Mesenchymal stem cell (in vitro differentiated cells and primary cell): ENCODE results near the gene HEXIM1.

Source experiments
- DNase-seq: peaks from one replicate; pipeline ENCODE4 v3.0.0-alpha.2; 2013
- H2AFZ ChIP-seq: one replicate; pipeline ENCODE4 v1.6.1; 2013; ENCODE audit warnings: low read depth, mild to moderate bottlenecking, control low read depth, inconsistent platforms, low read length, moderate library complexity
- H2AK5ac ChIP-seq: 2 replicates; pipeline ENCODE4 v1.6.1; 2013; ENCODE audit warnings: low read length, moderate library complexity, mild to moderate bottlenecking, inconsistent platforms; ENCODE audit not compliant: severe bottlenecking
- H2BK120ac ChIP-seq: one replicate; pipeline ENCODE4 v1.6.1; 2013; ENCODE audit warnings: low read depth, mild to moderate bottlenecking, inconsistent platforms, low read length, moderate library complexity
- H2BK12ac ChIP-seq, 2 experiments: one replicate each; pipeline ENCODE4 v1.6.1; 2013; ENCODE audit warnings: inconsistent platforms in 2 of 2, low read length in 2 of 2, mild to moderate bottlenecking in 2 of 2, moderate library complexity in 2 of 2, control low read depth in 1 of 2
- H2BK15ac ChIP-seq: one replicate; pipeline ENCODE4 v1.6.1; 2013; ENCODE audit warnings: mild to moderate bottlenecking, low read depth, inconsistent platforms; ENCODE audit not compliant: poor library complexity, severe bottlenecking
- H2BK5ac ChIP-seq: 2 replicates; pipeline ENCODE4 v1.6.1; 2013; ENCODE audit warnings: low read depth, mild to moderate bottlenecking, low read length, control low read depth, inconsistent platforms; ENCODE audit not compliant: poor library complexity, severe bottlenecking
- H3K14ac ChIP-seq, 2 experiments: one replicate each; pipeline ENCODE4 v1.6.1; 2013; ENCODE audit warnings: inconsistent platforms in 2 of 2, low read length in 2 of 2, control low read depth in 1 of 2, mild to moderate bottlenecking in 1 of 2, moderate library complexity in 1 of 2
- H3K18ac ChIP-seq, 2 experiments: one replicate each; pipeline ENCODE4 v1.6.1; 2013; ENCODE audit warnings: inconsistent platforms in 2 of 2, low read length in 2 of 2, control low read depth in 1 of 2, low read depth in 1 of 2, mild to moderate bottlenecking in 1 of 2
- H3K23ac ChIP-seq, 2 experiments: one replicate each; pipeline ENCODE4 v1.6.1; 2013; ENCODE audit warnings: inconsistent platforms in 2 of 2, low read length in 2 of 2, mild to moderate bottlenecking in 2 of 2, moderate library complexity in 2 of 2, control low read depth in 1 of 2
- H3K27ac ChIP-seq: 2 replicates; pipeline ENCODE4 v1.5.1; 2013; ENCODE audit warnings: mild to moderate bottlenecking, moderate library complexity, low read length, control low read depth, inconsistent platforms; ENCODE audit not compliant: poor library complexity, severe bottlenecking
- H3K27me3 ChIP-seq, 2 experiments: 2 replicates each; pipeline versions ENCODE4 v1.6.1 to v1.7.0; 2013; ENCODE audit warnings: low read length in 2 of 2, mild to moderate bottlenecking in 2 of 2, moderate library complexity in 2 of 2, control low read depth in 1 of 2, inconsistent platforms in 1 of 2; ENCODE audit not compliant: control insufficient read depth in 1 of 2, insufficient read depth in 1 of 2
- H3K36me3 ChIP-seq, 2 experiments: 2 replicates each; pipeline versions ENCODE4 v1.6.1 to v1.7.0; 2013; ENCODE audit warnings: low read length in 2 of 2, control low read depth in 1 of 2, inconsistent platforms in 1 of 2, low read depth in 1 of 2, mild to moderate bottlenecking in 1 of 2; ENCODE audit not compliant: insufficient read depth in 2 of 2, control insufficient read depth in 1 of 2
- H3K4ac ChIP-seq, 2 experiments: one replicate each; pipeline ENCODE4 v1.6.1; 2013; ENCODE audit warnings: inconsistent platforms in 2 of 2, low read length in 2 of 2, mild to moderate bottlenecking in 2 of 2, moderate library complexity in 2 of 2, control low read depth in 1 of 2, low read depth in 1 of 2
- H3K4me1 ChIP-seq: 2 replicates; pipeline ENCODE4 v1.6.1; 2013; ENCODE audit warnings: low read depth, low read length, control low read depth; ENCODE audit not compliant: control insufficient read depth, insufficient read depth
- H3K4me2 ChIP-seq: 2 replicates; pipeline ENCODE4 v1.6.1; 2013; ENCODE audit warnings: low read length, mild to moderate bottlenecking, inconsistent platforms; ENCODE audit not compliant: poor library complexity, severe bottlenecking
- H3K4me3 ChIP-seq, 2 experiments: 2 replicates each; pipeline versions ENCODE4 v1.5.1 to v1.7.0; 2013; ENCODE audit warnings: low read length in 2 of 2, mild to moderate bottlenecking in 2 of 2, control low read depth in 1 of 2, low read depth in 1 of 2; ENCODE audit not compliant: insufficient read depth in 1 of 2
- H3K79me1 ChIP-seq: replicated peaks from 2 replicates; pipeline ENCODE4 v1.6.1; 2013; ENCODE audit warnings: mild to moderate bottlenecking, control low read depth, low read length, inconsistent platforms; ENCODE audit not compliant: poor library complexity, severe bottlenecking
- H3K9ac ChIP-seq: 2 replicates; pipeline ENCODE4 v1.7.0; 2013; ENCODE audit warnings: mild to moderate bottlenecking, low read length, moderate library complexity
- H3K9me3 ChIP-seq: 2 replicates; pipeline ENCODE4 v1.7.0; 2013; ENCODE audit warnings: mild to moderate bottlenecking, low read length; ENCODE audit not compliant: control insufficient read depth
- H4K8ac ChIP-seq: one replicate; pipeline ENCODE4 v1.6.1; 2013; ENCODE audit warnings: inconsistent platforms, mild to moderate bottlenecking, low read length, moderate library complexity
- H4K91ac ChIP-seq: one replicate; pipeline ENCODE4 v1.6.1; 2013; ENCODE audit warnings: mild to moderate bottlenecking, low read length, inconsistent platforms
- WGBS: methylation state at CpG from one replicate; pipeline ENCODE4 v1.1.7; 2013; ENCODE audit warnings: mixed read lengths; 5-methylcytosine and 5-hydroxymethylcytosine counted together

Gene HEXIM1

GRCh38 chr17:45120558-45120957, 27.7 kb upstream of the HEXIM1 start:
- Histone ChIP-seq H4K8ac (no peak overlapping the region), H2BK120ac (no peak overlapping the region), H3K79me1 (peaks cover 39% of the 10 kb centered on the region), H3K4me2 (no peak overlapping the region), H2BK15ac (no peak overlapping the region), H2AK5ac (no peak overlapping the region), H2BK12ac (no peak overlapping the region), H3K4me3 (no peak overlapping the region), H3K36me3 (peaks cover 31 to 55% of the 10 kb centered on the region in 2 experiments), H3K4ac (no peak overlapping the region), H2AFZ (no peak overlapping the region), H3K4me1 (peaks cover 29% of the 10 kb centered on the region), H4K91ac (peak overlapping the region; percentile 6), H3K14ac (no peak overlapping the region), H3K9ac (no peak overlapping the region), H3K27me3 (no peaks in the 10 kb centered on the region), H2BK5ac (no peak overlapping the region), H3K27ac (no peak overlapping the region), H3K18ac (no peak overlapping the region), H3K23ac (no peak overlapping the region), H3K9me3 (no peaks in the 10 kb centered on the region)
- WGBS = 98% methylated on average over 22 of the region's 22 CpGs
- DNase-seq = no peak

DNA sequence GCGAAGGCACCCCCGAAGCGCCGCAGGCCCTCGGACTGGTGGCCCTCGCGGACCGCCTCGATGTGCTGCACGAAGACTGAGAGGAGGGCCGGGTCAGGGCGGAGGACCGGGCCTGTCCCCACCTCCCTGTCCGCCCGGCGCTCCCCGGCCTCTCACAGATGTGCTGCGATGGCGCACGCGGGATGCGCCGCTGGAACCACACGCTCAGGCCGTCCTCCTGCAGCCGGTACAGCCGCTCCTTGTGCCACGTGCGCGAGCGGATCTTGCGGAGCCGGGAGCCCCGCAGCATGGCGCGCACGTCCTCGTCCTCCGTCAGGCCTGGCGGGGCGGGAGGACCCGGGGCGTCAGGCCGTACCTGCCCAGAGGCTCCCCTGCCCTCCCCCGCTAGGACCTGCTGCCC, 27.2 kb upstream of the HEXIM1 start:
- Histone ChIP-seq H3K27ac (no peak overlapping the region), H3K4me3 (no peak overlapping the region), H2AFZ (no peak overlapping the region), H2BK15ac (peak overlapping the region; percentile 12), H3K9ac (no peak overlapping the region), H3K23ac (no peak overlapping the region), H3K9me3 (no peaks in the 10 kb centered on the region), H4K91ac (peak overlapping the region; percentile 6), H3K36me3 (peaks cover 28 to 55% of the 10 kb centered on the region in 2 experiments), H2BK5ac (no peak overlapping the region), H3K14ac (no peak overlapping the region), H3K4me2 (no peak overlapping the region), H2BK120ac (no peak overlapping the region), H3K4me1 (peaks cover 28% of the 10 kb centered on the region), H4K8ac (no peak overlapping the region), H3K79me1 (peaks cover 39% of the 10 kb centered on the region), H3K18ac (no peak overlapping the region), H2AK5ac (no peak overlapping the region), H2BK12ac (no peak overlapping the region), H3K27me3 (no peaks in the 10 kb centered on the region), H3K4ac (peak overlapping the region in 1 of 2 experiments; percentile 54)
- 94% methylated on average over 45 of the region's 45 CpGs for WGBS
- DNase-seq = no peak

GRCh38 chr17:45123076-45123770, 25.1 kb upstream of the HEXIM1 start:
- WGBS = 92% methylated on average over 6 of the region's 6 CpGs
- Histone ChIP-seq H3K18ac (peak overlapping the region; percentile 55 to 95), H3K36me3 (peaks cover 16 to 42% of the 10 kb centered on the region in 2 experiments), H4K8ac (peak overlapping the region; percentile 62), H3K27me3 (no peaks in the 10 kb centered on the region), H3K9ac (peak overlapping the region; percentile 73), H3K4me3 (peak overlapping the region in 1 of 2 experiments; percentile 40), H2BK12ac (peak overlapping the region; percentile 78 to 98), H3K79me1 (peaks cover 37% of the 10 kb centered on the region), H2AFZ (no peak overlapping the region), H3K4me1 (peaks cover 37% of the 10 kb centered on the region), H4K91ac (peak overlapping the region; percentile 97), H3K14ac (peak overlapping the region in 1 of 2 experiments; percentile 44), H3K27ac (peak overlapping the region; percentile 44), H2BK120ac (peak overlapping the region; percentile 91), H3K9me3 (no peaks in the 10 kb centered on the region), H2AK5ac (peak overlapping the region; percentile 100), H2BK5ac (peak overlapping the region; percentile 96), H3K23ac (no peak overlapping the region), H2BK15ac (peak overlapping the region; percentile 87), H3K4ac (peak overlapping the region; percentile 89 to 95), H3K4me2 (no peak overlapping the region)
- DNase-seq = no peak

DNA sequence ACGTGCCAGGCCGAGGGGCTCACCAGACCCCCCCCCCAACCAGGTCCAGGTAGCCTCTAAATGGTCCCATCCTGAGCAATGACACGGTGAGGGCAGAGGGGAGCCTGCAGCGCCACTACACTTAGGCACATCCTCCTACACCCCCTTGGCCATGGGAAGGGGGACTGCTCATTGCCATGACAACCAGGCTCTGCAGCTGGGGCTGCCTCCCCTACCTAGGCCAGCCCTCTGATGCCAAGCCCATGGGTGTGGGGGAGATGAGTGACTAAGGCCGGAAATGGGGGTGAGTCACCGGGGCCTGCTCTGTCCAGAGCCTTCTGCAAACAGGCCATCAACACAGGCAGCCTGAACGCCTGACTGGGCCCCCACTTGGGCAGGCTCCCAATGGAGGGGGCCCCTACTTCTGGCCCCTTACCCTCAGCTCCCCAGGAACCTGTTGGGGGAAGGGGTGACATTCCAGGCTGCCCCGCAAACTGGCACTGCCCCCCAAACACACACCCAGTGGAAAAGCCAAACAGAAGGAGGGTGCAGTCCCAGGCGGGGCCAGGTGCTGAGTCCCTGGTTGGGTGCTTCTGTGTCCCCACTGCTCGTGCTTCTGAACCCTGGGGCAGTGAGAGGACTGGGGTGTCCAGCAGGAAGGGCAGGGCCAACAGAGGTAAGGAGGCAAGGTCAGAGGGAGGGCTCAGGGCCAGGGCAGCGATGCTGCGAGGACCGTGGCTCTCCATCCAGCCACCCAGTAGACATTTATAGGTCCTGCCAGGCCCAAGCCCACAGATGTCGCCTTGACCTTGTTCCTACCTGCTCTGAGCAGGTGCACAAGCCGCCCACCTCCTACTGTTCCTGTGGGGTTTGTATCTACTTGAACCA, 24.1 kb upstream of the HEXIM1 start:
- Histone ChIP-seq H3K27ac (peak overlapping the region; percentile 86), H3K23ac (peak overlapping the region in 1 of 2 experiments; percentile 60), H4K8ac (peak overlapping the region; percentile 82), H3K79me1 (peaks cover 30% of the 10 kb centered on the region), H3K4ac (peak overlapping the region; percentile 85 to 95), H2BK15ac (peak overlapping the region; percentile 87), H2AFZ (no peak overlapping the region), H3K4me2 (peak overlapping the region; percentile 39), H3K4me1 (peaks cover 41% of the 10 kb centered on the region), H3K4me3 (peak overlapping the region in 1 of 2 experiments; percentile 40), H3K18ac (peak overlapping the region; percentile 94 to 95), H3K27me3 (no peaks in the 10 kb centered on the region), H2BK12ac (peak overlapping the region; percentile 97 to 98), H3K9ac (peak overlapping the region; percentile 73), H2BK120ac (peak overlapping the region; percentile 94), H4K91ac (peak overlapping the region; percentile 97), H3K14ac (peak overlapping the region in 1 of 2 experiments; percentile 79), H3K9me3 (no peaks in the 10 kb centered on the region), H2AK5ac (peak overlapping the region; percentile 100), H2BK5ac (peak overlapping the region; percentile 78), H3K36me3 (peaks cover 7 to 35% of the 10 kb centered on the region in 2 experiments)
- WGBS = 56% methylated on average over 13 of the region's 15 CpGs
- peak; percentile 94 for DNase-seq
